HUES48 (cell line): ENCODE results near the gene GRK7.
A peak's percentile ranks its signal among the peaks of the same experiment; 100 is the strongest.

ENCODE experiments used
- H3K27ac ChIP-seq: one replicate; pipeline ENCODE4 v1.7.0; 2013; ENCODE audit warnings: low read depth, low read length, inconsistent platforms
- H3K27me3 ChIP-seq: 2 replicates; pipeline ENCODE4 v1.6.1; 2013; ENCODE audit warnings: mild to moderate bottlenecking, low read length; ENCODE audit not compliant: control insufficient read depth, insufficient read depth
- H3K36me3 ChIP-seq: 2 replicates; pipeline ENCODE4 v1.6.1; 2013; ENCODE audit warnings: low read length; ENCODE audit not compliant: control insufficient read depth, insufficient read depth
- H3K4me1 ChIP-seq: 2 replicates; pipeline ENCODE4 v1.6.1; 2013; ENCODE audit warnings: mild to moderate bottlenecking, low read length; ENCODE audit not compliant: control insufficient read depth, insufficient read depth
- H3K4me3 ChIP-seq: 2 replicates; pipeline ENCODE4 v1.5.1; 2013; ENCODE audit warnings: mild to moderate bottlenecking, low read depth, low read length
- H3K9ac ChIP-seq: 2 replicates; pipeline ENCODE4 v1.6.1; 2013; ENCODE audit warnings: mild to moderate bottlenecking, low read depth, low read length, moderate library complexity
- H3K9me3 ChIP-seq: 2 replicates; pipeline ENCODE4 v1.6.1; 2013; ENCODE audit warnings: low read length; ENCODE audit not compliant: control insufficient read depth, insufficient read depth

Gene GRK7

DNA sequence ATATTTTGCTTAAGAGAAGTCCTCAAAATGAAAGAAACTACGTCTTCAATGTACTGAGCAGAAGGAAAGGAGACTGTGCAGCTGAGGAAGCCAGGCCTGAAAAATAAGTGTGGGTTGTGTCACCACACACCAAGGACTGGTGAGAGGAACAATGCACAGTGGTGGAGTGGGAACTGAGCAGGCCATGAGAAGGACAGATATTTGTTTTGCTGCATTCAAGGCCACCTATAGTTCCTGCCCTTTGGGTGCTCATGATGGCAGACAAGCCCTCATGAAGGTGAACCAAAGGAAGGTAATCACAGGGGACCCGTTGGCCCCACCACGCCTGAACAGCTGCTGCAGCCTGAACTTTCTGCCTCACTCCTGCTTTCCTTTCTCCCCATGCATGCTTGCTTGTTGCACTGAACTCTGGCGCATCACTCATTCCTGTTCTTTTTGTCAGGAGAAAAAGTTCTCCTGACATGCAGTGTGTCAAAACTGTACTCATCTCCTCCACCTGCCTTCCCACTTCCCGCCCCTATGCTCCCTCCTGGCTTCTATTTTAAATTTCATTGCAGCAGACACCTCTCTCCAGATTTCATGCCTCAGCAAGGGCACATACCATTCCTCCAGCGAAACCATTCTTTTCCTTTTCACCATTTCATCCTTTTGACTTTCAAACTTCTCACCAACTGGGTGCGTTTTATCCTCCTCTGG lies 27.3 kb upstream of the GRK7 start:
- Histone ChIP-seq H3K9me3 (no peaks in the 10 kb centered on the region), H3K27ac (no peak overlapping the region)

GRCh38 chr3:141737093-141737492 lies 26.1 kb upstream of the GRK7 start:
- no peaks in the 10 kb centered on the region for H3K9me3 ChIP-seq
- no peak overlapping the region for H3K9ac ChIP-seq
- peaks cover 19% of the 10 kb centered on the region; the same call in 1 of the 2 replicates for H3K4me1 ChIP-seq
- no peaks in the 10 kb centered on the region for H3K27me3 ChIP-seq
- no peak overlapping the region for H3K27ac ChIP-seq
- H3K4me3 ChIP-seq: no peak overlapping the region
- H3K36me3 ChIP-seq: peaks cover 9% of the 10 kb centered on the region; the same call in 1 of the 2 replicates

More for the DNA sequence above, 27.3 kb upstream of the GRK7 start:
- Histone ChIP-seq H3K4me3 (no peak overlapping the region), H3K9ac (no peak overlapping the region), H3K27me3 (no peaks in the 10 kb centered on the region), H3K36me3 (peaks cover 6% of the 10 kb centered on the region; the same call in 1 of the 2 replicates), H3K4me1 (peaks cover 18% of the 10 kb centered on the region; the same call in 1 of the 2 replicates)

GRCh38 chr3:141737678-141738021 lies 25.6 kb upstream of the GRK7 start:
- H3K36me3 ChIP-seq: peaks cover 12% of the 10 kb centered on the region; the same call in 1 of the 2 replicates
- H3K9ac ChIP-seq: peak overlapping the region; percentile 58
- H3K27me3 ChIP-seq: no peaks in the 10 kb centered on the region
- peak overlapping the region; percentile 53 for H3K27ac ChIP-seq
- no peaks in the 10 kb centered on the region for H3K9me3 ChIP-seq
- H3K4me1 ChIP-seq: peaks cover 19% of the 10 kb centered on the region; the same call in 1 of the 2 replicates
- H3K4me3 ChIP-seq: peak overlapping the region; percentile 58

- Histone ChIP-seq H3K9me3 (no peaks in the 10 kb centered on the region), H3K27ac (peak within 1 kb of the TSS; percentile 80), H3K9ac (peak within 1 kb of the TSS; percentile 98), H3K36me3 (peaks cover 18% of the 10 kb centered on the region), H3K27me3 (no peaks in the 10 kb centered on the region), H3K4me1 (peaks cover 19% of the 10 kb centered on the region; the same call in 1 of the 2 replicates), H3K4me3 (peak within 1 kb of the TSS; percentile 92)
Measured at GRCh38 chr3:141738022-141738890, 25.0 kb upstream of the GRK7 start, which contains the start of gene RNF7. Gene RNF7, plus strand, starts transcription at chr3:141738298. Its CDS starts 44 bp downstream, at chr3:141738342.

DNA sequence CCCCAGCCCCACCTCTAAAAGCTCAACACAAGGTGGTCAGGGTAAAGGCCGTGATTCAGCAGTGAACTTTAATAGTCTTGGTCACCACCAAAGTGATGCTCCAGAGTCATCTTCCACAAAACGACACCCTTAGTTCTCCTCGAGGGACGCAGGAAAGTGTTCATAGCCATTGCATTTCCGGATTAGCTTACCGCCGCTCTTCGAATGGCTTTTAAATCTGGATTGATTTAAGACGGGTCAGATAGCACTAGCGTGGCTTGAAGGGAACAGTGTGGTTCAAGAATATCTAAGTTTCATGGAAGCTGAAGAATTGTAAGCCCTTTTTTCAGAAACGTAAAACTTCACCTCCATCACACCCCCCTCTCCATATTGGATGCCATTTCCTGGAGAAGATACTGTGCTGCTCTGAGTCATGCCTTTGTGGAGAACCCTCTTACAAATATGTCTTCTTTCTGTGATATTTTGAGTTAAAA lies 24.3 kb upstream of the GRK7 start:
- Histone ChIP-seq H3K27me3 (no peaks in the 10 kb centered on the region), H3K4me1 (peaks cover 19% of the 10 kb centered on the region; the same call in 1 of the 2 replicates), H3K9ac (peak overlapping the region; percentile 98), H3K4me3 (peak overlapping the region; percentile 92), H3K27ac (peak overlapping the region; percentile 80), H3K36me3 (peaks cover 25% of the 10 kb centered on the region), H3K9me3 (no peaks in the 10 kb centered on the region)

DNA sequence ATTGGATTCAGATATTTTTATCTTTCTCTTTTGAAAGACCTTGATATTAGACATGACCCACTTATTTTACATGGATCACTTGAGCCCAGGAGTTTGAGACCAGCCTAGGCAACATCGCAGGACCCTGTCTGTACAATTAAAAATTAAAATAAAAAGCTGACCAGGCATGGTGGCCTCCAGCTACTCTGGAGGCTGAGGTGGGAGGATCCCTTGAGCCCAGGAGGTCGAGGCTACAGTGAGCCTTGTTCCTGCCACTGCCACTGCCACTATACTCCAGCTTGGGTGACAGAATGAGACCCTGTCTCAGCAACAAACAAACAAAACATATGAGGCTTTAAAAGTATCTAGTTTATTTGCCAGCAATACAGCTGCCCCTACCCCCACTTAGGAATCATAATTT lies 23.5 kb upstream of the GRK7 start:
- Histone ChIP-seq H3K27ac (no peak overlapping the region), H3K9me3 (no peaks in the 10 kb centered on the region), H3K4me3 (peak overlapping the region; percentile 92), H3K27me3 (no peaks in the 10 kb centered on the region), H3K4me1 (peaks cover 19% of the 10 kb centered on the region; the same call in 1 of the 2 replicates), H3K9ac (0 out of 2 replicates have a peak overlapping the region, but pooled peaks have one; percentile 98), H3K36me3 (peaks cover 33% of the 10 kb centered on the region)

- H3K4me3 ChIP-seq: no peak overlapping the region
- H3K4me1 ChIP-seq: peaks cover 19% of the 10 kb centered on the region; the same call in 1 of the 2 replicates
- no peak overlapping the region for H3K27ac ChIP-seq
- H3K27me3 ChIP-seq: no peaks in the 10 kb centered on the region
- H3K9me3 ChIP-seq: no peaks in the 10 kb centered on the region
- peaks cover 39% of the 10 kb centered on the region for H3K36me3 ChIP-seq
- H3K9ac ChIP-seq: no peak overlapping the region
Measured at GRCh38 chr3:141740349-141740748, 22.9 kb upstream of the GRK7 start.

GRCh38 chr3:141743305-141743704 lies 19.9 kb upstream of the GRK7 start:
- H3K4me1 ChIP-seq: peaks cover 16% of the 10 kb centered on the region; the same call in 1 of the 2 replicates
- no peak overlapping the region for H3K4me3 ChIP-seq
- H3K36me3 ChIP-seq: peaks cover 66% of the 10 kb centered on the region
- H3K27me3 ChIP-seq: no peaks in the 10 kb centered on the region
- H3K27ac ChIP-seq: no peak overlapping the region
- H3K9ac ChIP-seq: no peak overlapping the region
- no peaks in the 10 kb centered on the region for H3K9me3 ChIP-seq

DNA sequence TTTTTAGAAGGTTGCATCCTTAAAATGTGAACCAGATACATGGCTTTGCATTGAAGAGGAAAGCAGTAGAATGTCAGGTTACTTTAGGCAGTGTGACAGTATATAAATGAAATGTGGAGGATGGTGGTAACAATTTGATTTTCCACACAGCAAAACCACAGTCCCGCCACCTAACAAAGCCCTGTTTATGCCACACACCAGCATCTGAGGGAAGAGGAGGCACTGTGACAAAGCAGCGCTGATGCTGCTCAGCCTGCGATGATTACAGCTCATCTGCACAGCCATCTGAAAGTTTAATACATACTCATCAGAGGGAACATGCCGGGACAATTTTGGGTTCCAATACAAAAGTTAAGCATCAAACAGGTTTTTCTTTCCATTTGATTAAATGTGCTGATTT lies 16.2 kb upstream of the GRK7 start:
- H3K36me3 ChIP-seq: peaks cover 66% of the 10 kb centered on the region

GRCh38 chr3:141753399-141753798 lies 9.8 kb upstream of the GRK7 start:
- no peak overlapping the region for H3K27ac ChIP-seq
- no peak overlapping the region for H3K4me3 ChIP-seq
- no peaks in the 10 kb centered on the region for H3K27me3 ChIP-seq
- peaks cover 4% of the 10 kb centered on the region; the same call in 1 of the 2 replicates for H3K4me1 ChIP-seq
- no peaks in the 10 kb centered on the region for H3K9me3 ChIP-seq
- 0 out of 2 replicates have a peak, but pooled peaks cover 8% of the 10 kb centered on the region for H3K36me3 ChIP-seq
- no peak overlapping the region for H3K9ac ChIP-seq

More for the DNA sequence above, 16.2 kb upstream of the GRK7 start:
- H3K9me3 ChIP-seq: no peaks in the 10 kb centered on the region
- H3K9ac ChIP-seq: no peak overlapping the region
- H3K27me3 ChIP-seq: no peaks in the 10 kb centered on the region
- H3K4me3 ChIP-seq: no peak overlapping the region
- no peak overlapping the region for H3K27ac ChIP-seq
- H3K4me1 ChIP-seq: no peaks in the 10 kb centered on the region
